ENCODE measurements around the gene GRAMD1B. TPM values are rescaled to one million over a fixed set of nuclear protein-coding genes. Genes with fewer than 3 reads are reported as not detected.
A peak's percentile ranks its signal among the peaks of the same experiment; 100 is the strongest.

GRAMD1B gene
- total RNA-seq, 1 donor from 2014 or later = 38.2 TPM

DNA sequence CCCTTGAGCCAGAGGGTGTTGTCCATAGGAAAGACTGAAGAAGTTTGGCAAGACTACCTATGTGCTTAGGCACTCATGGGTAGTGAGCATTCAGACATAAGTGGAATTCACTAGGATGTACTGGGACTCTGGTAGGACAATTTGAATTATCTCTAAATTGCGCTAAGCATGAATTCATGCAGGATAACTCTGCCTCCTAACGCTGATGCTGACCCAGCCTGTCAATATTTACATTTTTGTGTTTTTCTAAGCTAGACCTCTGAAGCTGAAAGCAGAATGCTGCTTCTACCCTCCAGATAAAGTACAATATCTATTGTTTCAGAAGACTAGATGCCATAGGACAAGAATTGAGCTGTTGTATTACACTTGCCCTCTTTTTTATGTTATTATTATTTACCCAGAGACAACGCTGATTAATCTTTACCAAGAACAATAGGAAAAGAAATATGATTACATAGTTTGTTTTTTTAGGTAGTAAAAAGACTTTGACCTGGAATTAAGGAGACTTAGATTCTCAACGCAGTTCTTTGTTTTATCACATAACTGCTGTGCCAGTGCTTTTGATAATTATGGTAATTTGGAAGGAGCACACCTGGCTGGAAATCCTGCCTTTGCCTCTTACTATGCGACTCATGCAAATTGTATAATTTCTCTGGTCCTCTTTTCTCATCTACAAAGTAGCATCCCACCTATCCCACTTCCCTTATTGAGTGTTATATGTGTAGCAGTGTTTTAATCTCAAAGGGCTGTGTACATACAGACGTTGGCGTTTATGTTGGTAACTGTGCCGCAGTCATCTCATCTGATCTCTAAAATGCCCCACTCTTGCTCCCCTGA lies 21.2 kb upstream of the GRAMD1B start:
- DNase-seq (ENCODE audit: low spot score) (no peak), ATAC-seq (no peak)
- intact Hi-C loops (cut with DNase I) = no loop called here

GRCh38 chr11:123409456-123410217 lies 20.4 kb upstream of the GRAMD1B start:
- intact Hi-C loops (cut with DNase I) = no loop called here
- ATAC-seq = no peak
- DNase-seq (ENCODE audit: low spot score) = no peak

DNA sequence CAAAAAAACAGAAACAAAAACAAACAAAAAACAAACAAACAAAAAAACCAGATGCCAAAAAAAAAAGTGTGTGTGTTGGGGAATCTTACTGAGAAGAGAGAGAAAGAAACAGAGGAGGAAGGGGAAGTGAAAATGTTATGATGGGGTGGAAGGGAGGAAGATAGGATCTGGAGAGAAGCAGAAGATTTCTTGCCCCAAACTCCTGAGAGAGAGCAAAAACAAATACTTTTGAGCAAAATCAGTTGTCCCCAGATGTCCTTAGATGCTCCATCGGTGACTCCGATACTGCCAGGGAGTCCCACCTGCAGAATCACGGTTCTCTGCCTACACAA lies 19.9 kb upstream of the GRAMD1B start:
- intact Hi-C loops (cut with DNase I) = no loop called here
- DNase-seq (ENCODE audit: low spot score) = no peak
- ATAC-seq = no peak

- intact Hi-C loops (cut with DNase I) = no loop called here
- DNase-seq (ENCODE audit: low spot score) (no peak), ATAC-seq (no peak)
These were observed 16.4 kb upstream of the GRAMD1B start for GRCh38 chr11:123413636-123414035.

DNA sequence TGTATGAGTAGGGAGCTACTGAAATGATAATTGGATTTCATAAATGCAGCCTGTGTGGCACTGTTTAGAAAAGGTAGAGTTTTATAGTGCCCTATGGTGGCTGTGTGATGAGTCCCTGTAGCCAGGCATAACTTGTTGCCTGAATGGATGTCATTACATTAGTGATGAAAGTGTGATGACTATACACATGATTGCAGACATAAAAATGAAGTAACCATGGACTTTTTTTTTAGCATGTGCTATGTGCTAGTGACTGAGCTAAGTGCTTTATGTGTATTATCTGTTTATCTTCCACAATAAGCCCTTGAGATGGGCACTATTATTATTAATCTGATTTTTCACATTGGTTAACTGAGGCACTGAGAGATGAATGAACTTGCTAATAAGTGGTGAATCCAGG lies 13.5 kb upstream of the GRAMD1B start:
- intact Hi-C loops (cut with DNase I) = no loop called here
- DNase-seq (ENCODE audit: low spot score) (no peak), ATAC-seq (no peak)

GRCh38 chr11:123418351-123419114 lies 11.5 kb upstream of the GRAMD1B start:
- no peak for DNase-seq (ENCODE audit: low spot score)
- no peak for ATAC-seq
- intact Hi-C loops (cut with DNase I) = no loop called here

DNA sequence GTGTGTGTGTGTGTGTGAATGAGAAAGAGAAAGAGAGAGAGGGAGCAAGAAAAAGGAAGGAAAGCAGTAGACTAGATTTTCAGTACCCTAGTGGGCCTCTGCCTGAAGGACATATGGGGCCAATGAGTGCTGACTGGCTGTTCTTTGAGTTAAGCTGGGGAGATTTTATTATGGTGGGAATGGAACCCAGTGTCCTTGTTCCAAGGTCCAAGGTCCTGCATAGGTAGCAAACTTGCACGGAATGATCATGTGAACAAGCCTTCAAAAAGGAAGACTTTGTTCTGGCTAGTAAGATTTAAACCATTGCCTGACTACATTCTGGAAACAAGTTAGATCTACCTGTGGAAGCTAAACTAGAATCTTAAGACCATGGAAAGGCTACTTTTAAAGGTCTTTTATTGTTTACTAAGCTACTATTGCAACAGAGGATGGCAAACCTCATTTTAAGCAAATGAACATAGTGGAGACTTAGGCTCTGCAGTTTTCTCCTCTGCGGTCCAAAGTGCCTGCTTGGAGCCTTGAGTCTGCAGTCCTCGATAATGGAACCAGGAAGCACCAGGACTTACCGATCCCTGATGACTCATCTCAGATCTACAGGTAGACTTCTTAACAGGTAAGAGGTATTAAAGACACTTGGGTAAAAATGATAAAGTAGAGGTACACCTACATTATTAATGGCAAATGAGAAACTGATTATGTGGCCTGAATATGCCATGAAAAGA lies 10.2 kb upstream of the GRAMD1B start:
- ATAC-seq = no peak
- intact Hi-C loops (cut with DNase I) = no loop called here

GRCh38 chr11:123421589-123421988 lies 8.5 kb upstream of the GRAMD1B start:
- intact Hi-C loops (cut with DNase I) = no loop called here
- ATAC-seq (no peak), DNase-seq (ENCODE audit: low spot score) (no peak)

More for the DNA sequence above, 10.2 kb upstream of the GRAMD1B start:
- no peak for DNase-seq (ENCODE audit: low spot score)

DNA sequence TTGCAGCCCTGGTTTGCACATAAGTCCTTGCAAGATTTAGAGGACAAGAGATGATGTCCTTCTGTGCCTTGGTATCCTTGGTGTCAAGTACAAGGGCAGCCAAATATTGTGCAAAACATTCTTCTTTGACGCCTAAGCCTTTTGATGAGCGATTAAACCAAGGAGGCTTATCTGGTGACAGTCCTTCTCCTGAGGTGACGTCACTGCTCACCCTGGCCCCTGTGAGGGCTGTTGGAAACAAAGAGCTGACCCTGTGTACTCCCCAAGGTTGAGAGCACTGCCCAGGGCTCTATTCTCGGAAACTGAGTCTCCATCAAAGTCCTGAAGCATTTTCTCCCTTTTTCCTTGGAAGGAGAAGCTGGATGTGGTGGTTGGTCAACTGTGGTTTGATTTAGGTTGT lies 4.7 kb upstream of the GRAMD1B start:
- intact Hi-C loops (cut with DNase I) = no loop called here
- DNase-seq (ENCODE audit: low spot score) = no peak
- no peak for ATAC-seq

DNA sequence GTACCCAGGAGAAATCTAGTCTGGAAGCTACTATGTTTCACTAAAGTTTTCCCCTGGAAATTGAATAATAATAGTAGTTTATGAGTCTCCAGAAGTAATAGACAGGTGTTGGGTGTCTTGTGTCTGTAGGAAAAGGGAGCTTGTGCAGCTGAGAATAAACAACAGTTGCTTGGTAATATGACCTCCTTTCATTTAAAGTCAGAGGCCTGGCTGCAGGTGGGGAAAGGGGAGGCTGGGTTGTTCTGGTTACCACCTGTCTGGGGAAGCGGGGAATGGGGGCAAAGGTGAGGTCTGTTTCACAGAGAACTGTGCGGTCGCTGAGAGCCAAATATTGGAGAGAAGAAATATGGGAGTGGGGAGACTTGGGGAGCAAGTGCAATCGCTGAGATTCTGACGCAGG lies 3.3 kb upstream of the GRAMD1B start:
- no peak for DNase-seq (ENCODE audit: low spot score)
- intact Hi-C loops (cut with DNase I) = no loop called here
- ATAC-seq = no peak

- DNase-seq (ENCODE audit: low spot score) (no peak), ATAC-seq (no peak)
- intact Hi-C loops (cut with DNase I) = no loop called here
These were observed 2.7 kb upstream of the GRAMD1B start for GRCh38 chr11:123427405-123427804.

- peak; percentile 19 for ATAC-seq
- DNase-seq (ENCODE audit: low spot score) = no peak
- intact Hi-C loops (cut with DNase I) = no loop called here
These were observed 1.9 kb upstream of the GRAMD1B start for GRCh38 chr11:123428116-123428715.

GRCh38 chr11:123429336-123429735 lies 733 bp upstream of the GRAMD1B start:
- intact Hi-C loops (cut with DNase I) = no loop called here
- no peak for ATAC-seq
- DNase-seq (ENCODE audit: low spot score) = no peak

DNA sequence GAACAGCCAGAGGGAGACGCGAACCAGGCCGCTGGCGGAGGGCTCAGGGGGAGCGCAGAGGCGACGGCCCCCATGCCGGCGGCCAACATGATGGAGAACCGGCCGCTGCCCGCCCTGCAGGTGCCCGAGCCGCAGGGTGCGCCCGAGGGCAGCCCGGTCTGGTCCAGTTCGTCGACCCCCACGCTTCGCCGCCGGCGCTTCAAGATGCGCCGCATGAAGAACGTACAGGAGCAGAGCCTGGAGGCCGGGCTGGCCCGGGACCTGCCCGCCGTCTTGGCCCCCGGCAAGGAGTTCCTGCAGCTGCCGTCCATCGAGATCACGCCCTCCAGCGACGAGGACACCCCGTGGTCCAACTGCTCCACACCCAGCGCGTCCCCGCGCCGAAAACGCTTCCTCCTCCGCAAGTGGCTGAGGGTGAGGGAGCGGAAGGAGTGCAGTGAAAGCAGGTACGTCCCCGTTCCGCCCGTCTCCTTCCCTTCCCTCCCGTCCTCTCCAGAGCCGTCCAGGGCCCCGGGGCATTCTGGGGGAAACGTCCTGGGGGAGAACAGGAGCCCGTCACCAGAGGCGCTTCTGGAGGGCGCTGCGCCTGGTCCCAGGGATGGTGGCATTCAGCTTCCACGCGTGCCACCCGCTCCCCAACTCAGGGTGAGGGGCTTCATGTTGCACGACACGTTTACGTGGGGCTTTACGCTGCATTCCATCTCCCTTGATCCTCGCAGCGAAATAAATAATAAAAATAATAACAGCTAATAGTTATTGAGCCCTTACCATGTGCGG lies 840 bp downstream of the GRAMD1B start:
- peak; percentile 76 for ATAC-seq

DNA sequence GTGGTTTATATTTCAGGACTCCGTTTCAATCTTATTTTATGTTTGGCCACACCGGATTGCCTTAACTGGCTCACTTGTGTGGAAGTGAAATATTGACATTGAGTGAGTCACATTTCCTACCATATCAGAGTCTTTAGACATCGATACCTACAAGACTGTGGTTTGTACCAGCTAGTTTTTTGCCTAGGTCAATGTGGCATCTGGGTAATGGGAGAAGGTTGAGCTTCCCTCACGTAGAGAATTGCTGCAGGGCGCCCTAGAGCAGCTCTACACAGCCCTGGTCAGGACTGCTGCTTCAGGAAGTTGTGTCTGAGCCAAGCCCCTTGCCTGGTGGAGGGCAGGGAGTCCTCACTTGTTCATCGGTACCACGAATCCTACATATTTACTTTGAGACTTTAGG lies 1.6 kb downstream of the GRAMD1B start:
- ATAC-seq (peak; percentile 29), DNase-seq (ENCODE audit: low spot score) (no peak)
- intact Hi-C loops (cut with DNase I) = no loop called here

More for the DNA sequence above, 840 bp downstream of the GRAMD1B start:
- intact Hi-C loops (cut with DNase I) = no loop called here
- DNase-seq (ENCODE audit: low spot score) = peak; percentile 78

- ATAC-seq (no peak), DNase-seq (ENCODE audit: low spot score) (no peak)
- intact Hi-C loops (cut with DNase I) = no loop called here
These were observed 4.2 kb downstream of the GRAMD1B start for GRCh38 chr11:123434262-123434661.

DNA sequence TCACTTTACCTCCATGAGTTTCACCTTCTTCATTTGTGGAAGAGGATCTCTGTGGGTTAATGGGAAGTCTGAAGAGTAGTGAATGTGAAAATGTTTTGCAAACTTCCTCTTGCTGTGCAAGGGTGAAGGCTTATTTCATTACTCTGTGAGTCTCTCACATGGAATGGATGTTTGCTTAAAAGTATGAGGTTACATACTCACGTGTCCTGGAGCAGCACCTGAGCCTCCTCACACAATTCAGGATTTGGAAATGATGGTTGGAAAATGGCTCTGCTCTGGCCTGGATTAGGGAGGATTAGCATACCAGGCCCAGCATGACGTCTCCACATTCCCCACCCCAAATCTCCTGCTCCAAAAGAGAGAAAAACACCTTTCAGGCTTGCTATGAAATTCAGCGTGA lies 4.8 kb downstream of the GRAMD1B start:
- intact Hi-C loops (cut with DNase I) = no loop called here
- no peak for ATAC-seq
- no peak for DNase-seq (ENCODE audit: low spot score)

All from sciatic nerve (tissue), 2 donors.